Memory B cell (primary cell): ENCODE data around the gene MBOAT2.
"Not testable (repeated sequence)": the region's sequence is repeated elsewhere in the genome, so short reads cannot be mapped to it uniquely, and the experiment has no call there.

Experiments used
- ATAC-seq: fragments of 150-1000 bp; cut with Tn5 transposase; 2 replicates; pipeline ENCODE4 v1.10.0; 2021; ENCODE audit warnings: low read depth, mild to moderate bottlenecking, moderate library complexity
- DNase-seq, 2 donors: peaks; one replicate each; pipeline ENCODE4 v3.0.0; 2022; ENCODE audit warnings: low spot score in 2 of 2
- H3K27ac Mint-ChIP-seq: one replicate; pipeline ENCODE4 v1.8.0; 2022; ENCODE audit warnings: mild to moderate bottlenecking, moderate library complexity, mixed read lengths
- H3K27me3 Mint-ChIP-seq: one replicate; pipeline ENCODE4 v1.8.0; 2022; ENCODE audit warnings: mixed read lengths
- H3K36me3 Mint-ChIP-seq: one replicate; pipeline ENCODE4 v1.8.0; 2022; ENCODE audit warnings: mild to moderate bottlenecking, mixed read lengths
- H3K4me1 Mint-ChIP-seq: one replicate; pipeline ENCODE4 v1.8.0; 2022; ENCODE audit warnings: mixed read lengths
- H3K4me3 Mint-ChIP-seq: one replicate; pipeline ENCODE4 v1.8.0; 2022; ENCODE audit warnings: mild to moderate bottlenecking, moderate library complexity, mixed read lengths
- H3K9me3 Mint-ChIP-seq: one replicate; pipeline ENCODE4 v1.8.0; 2022; ENCODE audit warnings: mixed read lengths

The MBOAT2 gene

GRCh38 chr2:8935982-8936381 is 67.5 kb downstream of the MBOAT2 start:
- Mint-ChIP-seq H3K27ac (no peak overlapping the region), H3K27me3 (peaks cover 3% of the 10 kb centered on the region), H3K4me1 (no peaks in the 10 kb centered on the region), H3K9me3 (peaks cover 4% of the 10 kb centered on the region), H3K4me3 (no peak overlapping the region), H3K36me3 (no peaks in the 10 kb centered on the region)
- ATAC-seq (no peak), DNase-seq (no peak)

GRCh38 chr2:8934338-8934737 is 69.1 kb downstream of the MBOAT2 start:
- Mint-ChIP-seq H3K9me3 (peaks cover 4% of the 10 kb centered on the region), H3K36me3 (no peaks in the 10 kb centered on the region), H3K27me3 (peaks cover 1% of the 10 kb centered on the region), H3K4me3 (no peak overlapping the region), H3K27ac (no peak overlapping the region), H3K4me1 (no peaks in the 10 kb centered on the region)
- DNase-seq (no peak), ATAC-seq (no peak)

GRCh38 chr2:8932702-8933101 is 70.8 kb downstream of the MBOAT2 start:
- peaks cover 5% of the 10 kb centered on the region for H3K27me3 Mint-ChIP-seq

GRCh38 chr2:8930185-8930584 is 73.3 kb downstream of the MBOAT2 start:
- H3K9me3 Mint-ChIP-seq, H3K36me3 Mint-ChIP-seq, H3K27ac Mint-ChIP-seq, H3K4me3 Mint-ChIP-seq, H3K27me3 Mint-ChIP-seq, DNase-seq, ATAC-seq, H3K4me1 Mint-ChIP-seq: not testable (repeated sequence)

More at GRCh38 chr2:8932702-8933101, 70.8 kb downstream of the MBOAT2 start:
- no peak overlapping the region for H3K27ac Mint-ChIP-seq
- ATAC-seq, result no peak
- H3K4me3 Mint-ChIP-seq, result no peak overlapping the region
- H3K4me1 Mint-ChIP-seq, result no peaks in the 10 kb centered on the region
- no peak for DNase-seq
- H3K9me3 Mint-ChIP-seq, result no peaks in the 10 kb centered on the region
- no peaks in the 10 kb centered on the region for H3K36me3 Mint-ChIP-seq

- Mint-ChIP-seq H3K9me3 (no peaks in the 10 kb centered on the region), H3K27me3 (peaks cover 10% of the 10 kb centered on the region), H3K4me3 (no peak overlapping the region), H3K4me1 (no peaks in the 10 kb centered on the region), H3K36me3 (no peaks in the 10 kb centered on the region), H3K27ac (no peak overlapping the region)
- no peak for ATAC-seq
- DNase-seq, result no peak
Measured at GRCh38 chr2:8929128-8929527, 74.4 kb downstream of the MBOAT2 start.

GRCh38 chr2:8927510-8928455 is 75.7 kb downstream of the MBOAT2 start:
- no peaks in the 10 kb centered on the region for H3K4me1 Mint-ChIP-seq
- DNase-seq (no peak), ATAC-seq (no peak)
- H3K4me3 Mint-ChIP-seq, result no peak overlapping the region
- H3K9me3 Mint-ChIP-seq, result no peaks in the 10 kb centered on the region
- H3K27me3 Mint-ChIP-seq, result peaks cover 11% of the 10 kb centered on the region
- H3K36me3 Mint-ChIP-seq, result no peaks in the 10 kb centered on the region
- H3K27ac Mint-ChIP-seq, result no peak overlapping the region

- H3K27ac Mint-ChIP-seq, result no peak overlapping the region
- peaks cover 12% of the 10 kb centered on the region for H3K27me3 Mint-ChIP-seq
- no peak overlapping the region for H3K4me3 Mint-ChIP-seq
- DNase-seq, result no peak
- no peaks in the 10 kb centered on the region for H3K36me3 Mint-ChIP-seq
- H3K9me3 Mint-ChIP-seq, result no peaks in the 10 kb centered on the region
- ATAC-seq, result no peak
- H3K4me1 Mint-ChIP-seq, result no peaks in the 10 kb centered on the region
Measured at GRCh38 chr2:8926356-8926755, 77.1 kb downstream of the MBOAT2 start.

GRCh38 chr2:8925411-8925810 is 78.1 kb downstream of the MBOAT2 start:
- no peak overlapping the region for H3K27ac Mint-ChIP-seq
- no peak overlapping the region for H3K4me3 Mint-ChIP-seq
- H3K9me3 Mint-ChIP-seq, result no peaks in the 10 kb centered on the region
- peaks cover 12% of the 10 kb centered on the region for H3K27me3 Mint-ChIP-seq
- DNase-seq, result no peak
- ATAC-seq, result no peak
- no peaks in the 10 kb centered on the region for H3K4me1 Mint-ChIP-seq
- H3K36me3 Mint-ChIP-seq, result no peaks in the 10 kb centered on the region

GRCh38 chr2:8923183-8923582 is 80.3 kb downstream of the MBOAT2 start:
- ATAC-seq (no peak), DNase-seq (no peak)
- Mint-ChIP-seq H3K36me3 (no peaks in the 10 kb centered on the region), H3K4me3 (no peak overlapping the region), H3K27ac (no peak overlapping the region), H3K4me1 (no peaks in the 10 kb centered on the region), H3K9me3 (no peaks in the 10 kb centered on the region), H3K27me3 (peaks cover 12% of the 10 kb centered on the region)

GRCh38 chr2:8922431-8922830 is 81.1 kb downstream of the MBOAT2 start:
- H3K36me3 Mint-ChIP-seq, result no peaks in the 10 kb centered on the region
- H3K27ac Mint-ChIP-seq, result no peak overlapping the region
- no peaks in the 10 kb centered on the region for H3K9me3 Mint-ChIP-seq
- ATAC-seq (no peak), DNase-seq (no peak)
- no peaks in the 10 kb centered on the region for H3K4me1 Mint-ChIP-seq
- no peak overlapping the region for H3K4me3 Mint-ChIP-seq
- H3K27me3 Mint-ChIP-seq, result peaks cover 7% of the 10 kb centered on the region

- Mint-ChIP-seq H3K9me3 (peaks cover 4% of the 10 kb centered on the region), H3K36me3 (no peaks in the 10 kb centered on the region), H3K27ac (no peak overlapping the region), H3K4me1 (no peaks in the 10 kb centered on the region), H3K4me3 (no peak overlapping the region), H3K27me3 (peaks cover 2% of the 10 kb centered on the region)
- DNase-seq (no peak), ATAC-seq (no peak)
Measured at GRCh38 chr2:8918412-8918811, 85.1 kb downstream of the MBOAT2 start.

- DNase-seq (no peak), ATAC-seq (no peak)
- Mint-ChIP-seq H3K36me3 (no peaks in the 10 kb centered on the region), H3K27me3 (no peaks in the 10 kb centered on the region), H3K4me1 (no peaks in the 10 kb centered on the region), H3K4me3 (no peak overlapping the region), H3K27ac (no peak overlapping the region), H3K9me3 (peaks cover 7% of the 10 kb centered on the region)
Measured at GRCh38 chr2:8915941-8916340, 87.5 kb downstream of the MBOAT2 start.

GRCh38 chr2:8913767-8914166 is 89.7 kb downstream of the MBOAT2 start:
- not testable (repeated sequence) for H3K36me3 Mint-ChIP-seq, H3K9me3 Mint-ChIP-seq

GRCh38 chr2:8907764-8908288 is 95.7 kb downstream of the MBOAT2 start:
- H3K36me3 Mint-ChIP-seq, result no peaks in the 10 kb centered on the region
- peaks cover 5% of the 10 kb centered on the region for H3K9me3 Mint-ChIP-seq
- DNase-seq, result no peak
- H3K4me1 Mint-ChIP-seq, result no peaks in the 10 kb centered on the region
- no peak for ATAC-seq
- peaks cover 2% of the 10 kb centered on the region for H3K27me3 Mint-ChIP-seq
- no peak overlapping the region for H3K27ac Mint-ChIP-seq
- H3K4me3 Mint-ChIP-seq, result no peak overlapping the region

More at GRCh38 chr2:8913767-8914166, 89.7 kb downstream of the MBOAT2 start:
- not testable (repeated sequence) for H3K27ac Mint-ChIP-seq, ATAC-seq, H3K27me3 Mint-ChIP-seq, DNase-seq, H3K4me1 Mint-ChIP-seq, H3K4me3 Mint-ChIP-seq

GRCh38 chr2:8903924-8904323 is 99.6 kb downstream of the MBOAT2 start:
- not testable (repeated sequence) for H3K36me3 Mint-ChIP-seq, DNase-seq, H3K9me3 Mint-ChIP-seq, H3K27me3 Mint-ChIP-seq, H3K27ac Mint-ChIP-seq, H3K4me1 Mint-ChIP-seq, H3K4me3 Mint-ChIP-seq, ATAC-seq
